ENCODE results near the gene ARHGEF28. TPM values are rescaled to one million over a fixed set of nuclear protein-coding genes. Genes with fewer than 3 reads are reported as not detected.

Gene ARHGEF28
- total RNA-seq, 4 donors from 2014 or later: 0.52 to 1.2 (median 0.98) TPM

- Histone ChIP-seq H3K4me1 (no peaks in the 10 kb centered on the region), H3K4me3 (no peak overlapping the region), H3K27ac (no peak overlapping the region), H3K27me3 (no peaks in the 10 kb centered on the region), H3K36me3 (no peaks in the 10 kb centered on the region), H3K9me3 (no peaks in the 10 kb centered on the region)
- TF ChIP-seq CTCF (IDR thresholded peaks at IDR 0.05 in 4 of 5, conservative IDR thresholded peaks at IDR 0.05 in 1 of 5) (no peak), POLR2A (IDR thresholded peaks at IDR 0.05) (no peak)
- ATAC-seq: no peak
- DNase-seq: no peak
- intact Hi-C loops (cut with DNase I; ENCODE audit: low total_unique reads): no loop called here
- in situ Hi-C loops (cut with MboI; ENCODE audit: low sequenced_read_pairs in 4 of 4): no loop called here
Measured at GRCh38 chr5:73702534-73702933, 76.5 kb downstream of the ARHGEF28 start.

GRCh38 chr5:73702951-73703350 lies 77.0 kb downstream of the ARHGEF28 start:
- no peaks in the 10 kb centered on the region for H3K9me3 ChIP-seq
- in situ Hi-C loops (cut with MboI; ENCODE audit: low sequenced_read_pairs in 4 of 4): no loop called here
- TF ChIP-seq CTCF (IDR thresholded peaks at IDR 0.05 in 4 of 5, conservative IDR thresholded peaks at IDR 0.05 in 1 of 5): no peak
- no peaks in the 10 kb centered on the region for H3K4me1 ChIP-seq
- H3K4me3 ChIP-seq: no peak overlapping the region
- DNase-seq (no peak), ATAC-seq (no peak)
- intact Hi-C loops (cut with DNase I; ENCODE audit: low total_unique reads): no loop called here
- H3K27ac ChIP-seq: no peak overlapping the region
- H3K27me3 ChIP-seq: no peaks in the 10 kb centered on the region
- H3K36me3 ChIP-seq: no peaks in the 10 kb centered on the region

DNA sequence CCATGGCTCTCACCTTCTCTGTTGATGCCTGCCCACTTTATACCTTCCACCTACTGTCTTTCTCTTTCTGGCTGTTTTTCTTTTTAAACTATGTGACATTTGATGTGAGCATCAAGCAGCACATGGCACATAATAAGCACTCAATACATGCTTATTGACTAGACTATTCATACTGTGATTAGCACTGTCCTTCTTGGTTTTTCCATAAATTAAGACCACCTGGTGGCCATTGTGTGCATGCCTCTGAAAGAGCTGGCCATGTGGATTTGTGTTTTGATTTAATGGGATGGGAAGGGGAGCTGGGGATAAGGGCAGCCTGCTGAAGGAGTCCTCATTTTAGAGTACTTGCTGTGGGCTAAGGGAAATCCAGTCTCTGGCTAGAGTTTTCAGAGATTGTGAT lies 79.4 kb downstream of the ARHGEF28 start:
- H3K4me1 ChIP-seq: no peaks in the 10 kb centered on the region
- H3K4me3 ChIP-seq: no peak overlapping the region
- H3K36me3 ChIP-seq: no peaks in the 10 kb centered on the region
- no peak overlapping the region for H3K27ac ChIP-seq
- no peaks in the 10 kb centered on the region for H3K27me3 ChIP-seq
- TF ChIP-seq POLR2A (IDR thresholded peaks at IDR 0.05) (no peak), CTCF (IDR thresholded peaks at IDR 0.05 in 4 of 5, conservative IDR thresholded peaks at IDR 0.05 in 1 of 5) (no peak)
- DNase-seq (no peak), ATAC-seq (no peak)
- no peaks in the 10 kb centered on the region for H3K9me3 ChIP-seq
- intact Hi-C loops (cut with DNase I; ENCODE audit: low total_unique reads): no loop called here
- in situ Hi-C loops (cut with MboI; ENCODE audit: low sequenced_read_pairs in 4 of 4): no loop called here

DNA sequence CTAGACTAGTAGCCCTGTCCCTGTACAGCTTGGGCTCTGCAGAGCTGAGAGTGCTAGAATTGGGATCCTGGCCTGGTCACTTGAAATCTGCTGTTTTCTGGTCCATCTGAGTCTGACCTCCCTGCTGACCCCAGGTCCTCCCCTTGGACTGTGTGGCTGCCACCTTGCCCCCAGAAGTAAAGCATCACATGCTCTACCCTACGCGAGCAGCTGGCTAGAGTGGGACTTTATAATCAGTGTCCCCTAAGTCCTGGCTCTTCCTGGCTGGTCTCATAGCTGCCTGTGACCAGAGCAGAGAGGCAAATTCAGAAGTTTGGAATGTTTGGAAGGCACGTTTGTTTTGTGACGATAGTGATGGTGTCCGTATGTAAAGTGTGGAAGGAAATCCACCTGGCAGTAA lies 81.0 kb downstream of the ARHGEF28 start:
- Histone ChIP-seq H3K27me3 (no peaks in the 10 kb centered on the region), H3K4me1 (no peaks in the 10 kb centered on the region), H3K27ac (no peak overlapping the region), H3K9me3 (no peaks in the 10 kb centered on the region), H3K4me3 (no peak overlapping the region), H3K36me3 (no peaks in the 10 kb centered on the region)
- in situ Hi-C loops (cut with MboI; ENCODE audit: low sequenced_read_pairs in 4 of 4): no loop called here
- ATAC-seq: no peak
- TF ChIP-seq POLR2A (IDR thresholded peaks at IDR 0.05) (no peak), CTCF (IDR thresholded peaks at IDR 0.05 in 4 of 5, conservative IDR thresholded peaks at IDR 0.05 in 1 of 5) (no peak)
- intact Hi-C loops (cut with DNase I; ENCODE audit: low total_unique reads): no loop called here
- no peak for DNase-seq

- no peaks in the 10 kb centered on the region for H3K27me3 ChIP-seq
- H3K9me3 ChIP-seq: no peaks in the 10 kb centered on the region
- H3K4me3 ChIP-seq: no peak overlapping the region
- no peaks in the 10 kb centered on the region for H3K4me1 ChIP-seq
- no peak overlapping the region for H3K27ac ChIP-seq
- in situ Hi-C loops (cut with MboI; ENCODE audit: low sequenced_read_pairs in 4 of 4) (no loop called here), intact Hi-C loops (cut with DNase I; ENCODE audit: low total_unique reads) (no loop called here)
- H3K36me3 ChIP-seq: no peaks in the 10 kb centered on the region
- DNase-seq (no peak), ATAC-seq (no peak)
- TF ChIP-seq POLR2A (IDR thresholded peaks at IDR 0.05): no peak
- no peak for TF ChIP-seq CTCF (IDR thresholded peaks at IDR 0.05 in 4 of 5, conservative IDR thresholded peaks at IDR 0.05 in 1 of 5)
Measured at GRCh38 chr5:73709536-73710129, 83.6 kb downstream of the ARHGEF28 start.
